GM18499 (cell line): Measurements from ENCODE around the gene TUBB3.
"Not testable (repeated sequence)": the region's sequence is repeated elsewhere in the genome, so short reads cannot be mapped to it uniquely, and the experiment has no call there.

Source experiments
- ATAC-seq: cut with Tn5 transposase; IDR thresholded peaks from one replicate; pipeline ENCODE4 v1.9.1; 2021; ENCODE audit warnings: moderate number of reproducible peaks; ENCODE audit not compliant: insufficient read depth, unreplicated experiment

TUBB3 gene

DNA sequence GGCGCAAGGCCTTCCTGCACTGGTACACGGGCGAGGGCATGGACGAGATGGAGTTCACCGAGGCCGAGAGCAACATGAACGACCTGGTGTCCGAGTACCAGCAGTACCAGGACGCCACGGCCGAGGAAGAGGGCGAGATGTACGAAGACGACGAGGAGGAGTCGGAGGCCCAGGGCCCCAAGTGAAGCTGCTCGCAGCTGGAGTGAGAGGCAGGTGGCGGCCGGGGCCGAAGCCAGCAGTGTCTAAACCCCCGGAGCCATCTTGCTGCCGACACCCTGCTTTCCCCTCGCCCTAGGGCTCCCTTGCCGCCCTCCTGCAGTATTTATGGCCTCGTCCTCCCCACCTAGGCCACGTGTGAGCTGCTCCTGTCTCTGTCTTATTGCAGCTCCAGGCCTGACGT, 12.5 kb downstream of the TUBB3 start:
- not testable (repeated sequence) for ATAC-seq

- ATAC-seq = no peak
Observed at GRCh38 chr16:89936034-89936433, 12.9 kb downstream of the TUBB3 start.

DNA sequence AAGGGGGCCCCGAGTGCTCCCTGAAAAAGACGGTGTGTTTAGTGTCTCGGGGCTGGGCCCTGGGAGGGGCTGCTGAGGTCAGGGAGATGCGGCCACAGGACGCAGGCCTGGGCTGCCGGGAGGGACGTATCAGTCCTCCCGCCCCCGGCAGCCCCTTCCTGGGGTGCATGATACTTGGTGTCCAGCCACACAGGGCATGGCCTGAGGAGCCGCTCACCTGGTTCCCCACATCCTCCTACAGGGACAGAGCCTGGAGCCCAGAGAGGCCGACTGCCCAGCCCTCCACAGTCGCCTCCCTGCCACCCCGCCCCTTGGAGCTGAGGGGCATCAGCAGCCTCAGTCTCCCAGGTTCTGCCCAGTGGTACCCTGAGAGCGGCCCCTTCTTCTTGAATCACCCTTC, 13.4 kb downstream of the TUBB3 start:
- ATAC-seq = no peak

GRCh38 chr16:89936981-89937380, 13.8 kb downstream of the TUBB3 start:
- ATAC-seq = no peak

DNA sequence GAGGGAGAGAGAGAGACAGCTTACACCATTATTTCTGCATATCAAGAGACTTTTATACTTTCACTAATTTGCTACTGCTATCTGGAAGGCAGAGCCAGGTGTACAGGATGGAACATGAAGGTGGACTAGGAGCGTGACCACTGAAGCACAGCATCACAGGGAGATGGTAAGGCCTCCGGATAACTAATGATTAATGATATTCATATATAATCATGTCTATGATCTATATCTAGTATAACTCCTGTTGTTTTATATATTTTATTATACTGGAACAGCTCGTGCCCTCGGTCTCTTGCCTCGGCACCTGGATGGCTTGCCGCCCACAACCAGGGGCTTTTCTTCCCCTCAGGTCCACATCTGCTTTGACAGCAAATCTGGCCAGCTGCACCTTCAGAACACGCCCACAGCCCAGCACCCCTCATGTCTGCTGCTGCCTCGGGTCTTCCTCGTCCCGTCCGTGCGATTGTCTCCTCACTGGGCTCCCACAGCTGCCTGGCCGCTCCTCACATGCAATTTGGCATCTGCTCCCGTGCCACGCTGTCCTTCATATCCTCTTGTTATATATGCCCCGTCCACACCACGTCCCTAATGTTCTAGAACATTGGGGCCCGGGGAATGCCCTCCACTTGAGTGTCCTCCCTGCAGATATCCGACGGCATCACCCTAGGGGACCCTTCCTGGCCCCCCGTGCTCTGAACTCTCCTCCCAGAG, 15.2 kb downstream of the TUBB3 start:
- ATAC-seq = no peak

DNA sequence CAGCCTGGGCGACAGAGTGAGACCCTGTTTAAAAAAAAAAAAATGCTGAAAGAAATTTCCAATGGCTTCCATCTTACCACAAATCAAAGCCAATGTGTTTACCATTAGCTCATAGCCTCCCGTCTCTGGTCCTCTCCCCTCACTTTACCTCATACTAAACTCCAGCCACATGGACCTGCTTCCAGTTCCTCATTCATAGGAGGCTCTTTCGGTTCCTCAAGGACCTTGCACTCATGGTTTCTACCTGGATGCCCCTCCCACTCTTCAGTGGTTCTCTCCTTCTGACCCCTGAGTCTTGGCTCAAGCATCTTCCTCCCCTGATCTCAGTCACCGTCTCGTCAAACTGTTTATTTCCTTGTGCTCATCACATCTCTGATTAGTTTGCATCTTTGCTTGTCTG, 21.6 kb downstream of the TUBB3 start:
- ATAC-seq = no peak

GRCh38 chr16:89945654-89946053, 22.5 kb downstream of the TUBB3 start:
- ATAC-seq = no peak

- no peak for ATAC-seq
Observed at GRCh38 chr16:89946515-89946914, 23.4 kb downstream of the TUBB3 start.

DNA sequence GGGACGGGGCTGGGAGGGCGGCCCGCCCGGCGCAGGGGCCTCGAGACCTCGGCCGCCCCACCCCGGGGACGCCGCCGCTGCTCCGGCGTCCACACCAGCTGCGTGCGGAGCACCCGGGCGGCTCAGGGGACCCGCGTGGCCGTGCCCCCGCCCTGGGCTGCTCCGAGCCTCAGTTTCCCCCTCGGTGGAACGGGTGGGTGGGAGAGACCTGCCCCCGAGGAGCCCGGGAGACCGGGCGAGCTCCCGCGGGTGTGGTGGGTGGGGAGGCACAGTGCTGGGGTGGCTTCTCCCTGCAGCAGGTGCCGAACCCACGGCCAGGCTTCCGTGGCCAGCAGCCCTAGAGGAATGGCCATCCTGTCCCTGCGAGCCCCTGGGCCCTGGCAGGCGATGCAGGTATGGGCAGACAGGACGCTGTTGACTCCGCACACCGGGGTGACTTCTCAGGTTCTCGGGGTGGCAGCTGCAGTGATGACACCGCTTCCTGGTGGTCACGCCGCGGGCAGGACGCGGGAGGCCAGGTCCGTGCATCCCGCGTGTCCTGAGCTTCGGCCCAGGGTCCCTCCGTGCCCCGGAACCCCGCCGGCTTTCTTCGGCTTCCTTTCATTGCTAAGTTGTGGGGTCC, 26.1 kb downstream of the TUBB3 start:
- no peak for ATAC-seq

- ATAC-seq = no peak
Observed at GRCh38 chr16:89949756-89950155, 26.6 kb downstream of the TUBB3 start.

GRCh38 chr16:89951509-89951908, 28.4 kb downstream of the TUBB3 start:
- ATAC-seq = no peak

DNA sequence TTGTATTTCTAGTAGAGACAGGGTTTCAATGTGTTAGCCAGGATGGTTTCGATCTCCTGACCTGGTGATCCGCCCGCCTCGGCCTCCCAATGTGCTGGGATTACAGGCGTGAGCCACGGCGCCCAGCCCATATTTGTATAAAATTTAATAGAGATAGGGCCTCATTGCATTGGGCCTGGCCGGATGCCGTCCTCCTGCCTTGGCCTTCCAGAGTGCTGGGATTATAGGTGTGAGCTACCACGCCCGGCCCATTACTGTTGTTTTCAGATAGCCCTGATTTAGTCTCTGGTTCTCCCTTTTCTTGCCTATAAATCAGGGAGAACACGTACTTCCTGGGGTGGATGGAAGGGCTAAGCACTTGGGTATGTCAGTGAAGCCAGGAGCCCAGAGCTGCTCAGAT, 28.9 kb downstream of the TUBB3 start:
- ATAC-seq = no peak

- ATAC-seq = no peak
Observed at GRCh38 chr16:89952551-89952950, 29.4 kb downstream of the TUBB3 start.

GRCh38 chr16:89953671-89954406, 30.7 kb downstream of the TUBB3 start:
- ATAC-seq = no peak

GRCh38 chr16:89954462-89954861, 31.3 kb downstream of the TUBB3 start:
- ATAC-seq = no peak

DNA sequence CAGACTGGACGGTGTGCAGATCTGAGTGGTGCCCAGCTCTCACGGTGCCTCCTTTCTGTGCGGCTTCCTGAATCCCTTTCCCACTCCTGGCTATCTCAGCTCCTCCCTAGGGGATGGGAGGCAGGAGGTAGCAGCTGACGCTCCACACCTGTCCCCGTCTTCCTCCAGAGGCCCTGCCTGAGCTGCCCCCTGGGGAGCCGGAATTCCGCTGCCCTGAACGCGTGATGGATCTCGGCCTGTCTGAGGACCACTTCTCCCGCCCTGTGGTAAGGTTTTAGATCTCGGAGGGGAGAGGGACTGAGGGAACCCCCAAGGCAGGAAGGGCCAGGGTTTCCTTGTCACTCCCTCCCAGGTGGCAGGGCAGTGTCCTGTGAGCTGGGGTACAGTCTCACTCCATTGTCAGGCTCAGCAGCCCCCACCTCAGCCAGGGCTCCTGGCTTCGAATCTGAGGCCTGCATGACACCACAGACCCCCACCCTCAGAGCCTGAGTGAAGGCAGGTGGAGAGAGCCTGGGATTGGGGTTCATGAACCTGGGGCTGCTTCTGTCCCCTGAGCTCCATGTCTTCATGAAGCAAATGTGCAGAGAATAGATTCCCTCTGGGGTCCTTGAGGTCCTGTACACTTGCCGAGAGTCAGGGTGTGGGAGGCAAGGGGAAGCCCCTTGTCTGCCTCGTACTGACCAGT, 32.0 kb downstream of the TUBB3 start:
- no peak for ATAC-seq

- ATAC-seq = no peak
Observed at GRCh38 chr16:89956505-89957215, 33.5 kb downstream of the TUBB3 start.

- no peak for ATAC-seq
Observed at GRCh38 chr16:89957216-89957785, 34.2 kb downstream of the TUBB3 start.

- no peak for ATAC-seq
Observed at GRCh38 chr16:89958068-89958467, 34.9 kb downstream of the TUBB3 start.

GRCh38 chr16:89958596-89958995, 35.5 kb downstream of the TUBB3 start:
- ATAC-seq = no peak
